D721Med (cell line): ENCODE data around the gene TK2.

Source experiments
- DNase-seq: peaks from one replicate; pipeline ENCODE4 v3.0.0; 2011; ENCODE audit warnings: low spot score; ENCODE audit not compliant: insufficient read length
- FAIRE-seq: peaks from 2 replicates; lab custom pipeline; 2011; peaks lifted over from hg19 to GRCh38; lab: Jason Lieb, UNC
- CTCF ChIP-seq: IDR thresholded peaks from 2 replicates; pipeline ENCODE4 v1.5.1; 2012; ENCODE audit warnings: mild to moderate bottlenecking, control low read depth; ENCODE audit not compliant: insufficient read depth; ENCODE audit errors: missing control alignments

The TK2 gene

GRCh38 chr16:66523861-66524354 lies 26.0 kb downstream of the TK2 start:
- DNase-seq: no peak
- no peak for FAIRE-seq
- TF ChIP-seq CTCF: no peak

GRCh38 chr16:66522816-66523590 lies 26.9 kb downstream of the TK2 start:
- DNase-seq (no peak), FAIRE-seq (no peak)
- no peak for TF ChIP-seq CTCF

- FAIRE-seq (no peak), DNase-seq (no peak)
- TF ChIP-seq CTCF: no peak
Observed at GRCh38 chr16:66521951-66522771, 27.8 kb downstream of the TK2 start.

GRCh38 chr16:66521252-66521713 lies 28.6 kb downstream of the TK2 start:
- no peak for DNase-seq
- no peak for TF ChIP-seq CTCF
- no peak for FAIRE-seq

GRCh38 chr16:66520406-66521170 lies 29.3 kb downstream of the TK2 start:
- FAIRE-seq: no peak
- no peak for TF ChIP-seq CTCF
- no peak for DNase-seq

GRCh38 chr16:66519482-66520373 lies 30.2 kb downstream of the TK2 start:
- TF ChIP-seq CTCF: no peak
- DNase-seq: no peak
- no peak for FAIRE-seq
